CD1c-positive myeloid dendritic cell (primary cell): Measurements from ENCODE around the gene KCNJ9.
"Not testable (repeated sequence)": the region's sequence is repeated elsewhere in the genome, so short reads cannot be mapped to it uniquely, and the experiment has no call there.

Source experiments
- DNase-seq: peaks from one replicate; pipeline ENCODE4 v3.0.0-alpha.2; 2016; ENCODE audit errors: extremely low spot score

KCNJ9 gene

GRCh38 chr1:160103658-160104408, 22.5 kb downstream of the KCNJ9 start:
- no peak for DNase-seq

GRCh38 chr1:160104486-160104885, 23.1 kb downstream of the KCNJ9 start:
- peak; percentile 84 for DNase-seq

GRCh38 chr1:160105155-160105554, 23.8 kb downstream of the KCNJ9 start:
- no peak for DNase-seq

- no peak for DNase-seq
These were observed 26.2 kb downstream of the KCNJ9 start for GRCh38 chr1:160107512-160107911.

- peak; percentile 74 for DNase-seq
These were observed 27.7 kb downstream of the KCNJ9 start for GRCh38 chr1:160108888-160109662.

- no peak for DNase-seq
These were observed 28.3 kb downstream of the KCNJ9 start for GRCh38 chr1:160109686-160110085.

- not testable (repeated sequence) for DNase-seq
These were observed 30.1 kb downstream of the KCNJ9 start for GRCh38 chr1:160111462-160111861.

GRCh38 chr1:160112357-160112756, 31.0 kb downstream of the KCNJ9 start:
- no peak for DNase-seq

GRCh38 chr1:160113407-160113806, 32.1 kb downstream of the KCNJ9 start:
- DNase-seq: no peak

- no peak for DNase-seq
These were observed 32.7 kb downstream of the KCNJ9 start for GRCh38 chr1:160114085-160114484.

GRCh38 chr1:160115545-160116282, 34.4 kb downstream of the KCNJ9 start, which contains the start of gene ATP1A2:
Gene ATP1A2, plus strand, starts transcription at chr1:160115759. Its CDS starts 103 bp downstream, at chr1:160115862.
- DNase-seq: no peak

- DNase-seq: no peak
These were observed 35.2 kb downstream of the KCNJ9 start for GRCh38 chr1:160116283-160117147.

- DNase-seq: no peak
These were observed 36.0 kb downstream of the KCNJ9 start for GRCh38 chr1:160117300-160117699.

GRCh38 chr1:160117709-160118183, 36.4 kb downstream of the KCNJ9 start:
- no peak for DNase-seq

- no peak for DNase-seq
These were observed 37.6 kb downstream of the KCNJ9 start for GRCh38 chr1:160118928-160119327.

GRCh38 chr1:160120797-160121196, 39.5 kb downstream of the KCNJ9 start:
- no peak for DNase-seq

GRCh38 chr1:160121388-160121787, 40.0 kb downstream of the KCNJ9 start:
- no peak for DNase-seq

- DNase-seq: no peak
These were observed 41.7 kb downstream of the KCNJ9 start for GRCh38 chr1:160122978-160123495.

GRCh38 chr1:160123726-160124125, 42.4 kb downstream of the KCNJ9 start:
- DNase-seq: no peak

GRCh38 chr1:160124705-160125478, 43.6 kb downstream of the KCNJ9 start:
- DNase-seq: no peak
